CD8-positive, alpha-beta memory T cell (primary cell): ENCODE measurements around the gene PLA2G15. TPM values are rescaled to one million over a fixed set of nuclear protein-coding genes. Genes with fewer than 3 reads are reported as not detected.

Experiments
- CTCF ChIA-PET: fragments of 350-600 bp; sonication (Branson Sonifier 250); formaldehyde crosslinking; loops from one replicate; lab custom pipeline; 2021; ENCODE audit warnings: antibody characterized with exemption; lab: Charles Lee
- POLR2A ChIA-PET: fragments of 350-600 bp; sonication (Branson Sonifier 250); formaldehyde crosslinking; loops from one replicate; lab custom pipeline; 2021; ENCODE audit warnings: antibody characterized with exemption; lab: Charles Lee
- DNase-seq, 5 donors: peaks; one replicate each; pipeline versions ENCODE4 v3.0.0 to v3.0.0-alpha.2; 2020 to 2022; ENCODE audit warnings: mixed read lengths in 1 of 5
- H3K27ac ChIP-seq: one replicate; pipeline ENCODE4 v1.7.0; 2013; ENCODE audit warnings: low read depth, mild to moderate bottlenecking, low read length, moderate library complexity
- H3K27me3 ChIP-seq: 2 replicates; pipeline ENCODE4 v1.7.0; 2013; ENCODE audit warnings: low read length, mild to moderate bottlenecking; ENCODE audit not compliant: insufficient read depth, poor library complexity, severe bottlenecking
- H3K36me3 ChIP-seq: 2 replicates; pipeline ENCODE4 v1.7.0; 2013; ENCODE audit warnings: mild to moderate bottlenecking, low read length, moderate library complexity; ENCODE audit not compliant: insufficient read depth
- H3K4me1 ChIP-seq: 2 replicates; pipeline ENCODE4 v1.7.0; 2013; ENCODE audit warnings: mild to moderate bottlenecking, low read length, moderate library complexity; ENCODE audit not compliant: insufficient read depth
- H3K4me3 ChIP-seq: 2 replicates; pipeline ENCODE4 v1.7.0; 2013; ENCODE audit warnings: mild to moderate bottlenecking, low read length
- H3K9me3 ChIP-seq: 2 replicates; pipeline ENCODE4 v1.7.0; 2013; ENCODE audit warnings: mild to moderate bottlenecking, low read length
- H3K27ac Mint-ChIP-seq, 8 donors: one replicate each; pipeline ENCODE4 v1.8.0; 2020 to 2021; ENCODE audit warnings: mixed read lengths in 8 of 8, mild to moderate bottlenecking in 6 of 8, inconsistent platforms in 3 of 8, moderate library complexity in 3 of 8
- H3K27me3 Mint-ChIP-seq, 2 donors: one replicate each; pipeline ENCODE4 v1.8.0; 2020 to 2021; ENCODE audit warnings: mixed read lengths in 2 of 2, mild to moderate bottlenecking in 1 of 2, moderate library complexity in 1 of 2
- H3K36me3 Mint-ChIP-seq, 3 donors: one replicate each; pipeline ENCODE4 v1.8.0; 2020 to 2021; ENCODE audit warnings: mixed read lengths in 3 of 3, inconsistent platforms in 1 of 3, mild to moderate bottlenecking in 1 of 3
- H3K4me1 Mint-ChIP-seq, 3 donors: one replicate each; pipeline ENCODE4 v1.8.0; 2020 to 2021; ENCODE audit warnings: mixed read lengths in 3 of 3, inconsistent platforms in 1 of 3, mild to moderate bottlenecking in 1 of 3
- H3K4me3 Mint-ChIP-seq, 7 donors: one replicate each; pipeline ENCODE4 v1.8.0; 2020 to 2021; ENCODE audit warnings: mixed read lengths in 7 of 7, mild to moderate bottlenecking in 6 of 7, moderate library complexity in 4 of 7, inconsistent platforms in 2 of 7
- H3K9me3 Mint-ChIP-seq, 5 donors: one replicate each; pipeline ENCODE4 v1.8.0; 2020 to 2022; ENCODE audit warnings: mixed read lengths in 5 of 5, mild to moderate bottlenecking in 3 of 5, moderate library complexity in 2 of 5, inconsistent platforms in 1 of 5
- polyA plus RNA-seq: library from polyadenylated mRNA; unstranded; fragments of 300-500 nt; fragmentation: Illumina TruSeq; gene quantifications from one replicate; pipeline ENCODE4 v1.2.3, GENCODE V29; 2021
- total RNA-seq, 2 experiments: library from RNA; stranded (reverse); gene quantifications; one replicate each; pipeline ENCODE4 v1.2.3, GENCODE V29; 2021

The PLA2G15 gene
- total and polyA plus RNA-seq, 3 experiments from 2014 or later: 9.0 to 11.0 (median 9.4) TPM

- Mint-ChIP-seq H3K27me3 (peaks cover 0 to 4% of the 10 kb centered on the region in 2 donors), H3K4me1 (peaks cover 24 to 43% (median 40%) of the 10 kb centered on the region in 3 donors), H3K36me3 (peaks cover 0 to 54% (median 0%) of the 10 kb centered on the region in 3 donors), H3K27ac (peak overlapping the region in 3 of 8 donors; percentile 41 to 82 (median 74)), H3K4me3 (no peak overlapping the region), H3K9me3 (no peaks in the 10 kb centered on the region)
- H3K9me3 ChIP-seq: no peaks in the 10 kb centered on the region
- H3K36me3 ChIP-seq: peaks cover 4% of the 10 kb centered on the region
- no peaks in the 10 kb centered on the region for H3K27me3 ChIP-seq
- H3K27ac ChIP-seq: no peak overlapping the region
- DNase-seq: no peak
- POLR2A ChIA-PET: interaction anchor here (1.5 kb wide), 1 partner anchor 136 kb away, joined by 7 read pairs; no protein-coding TSS in a partner anchor
- H3K4me1 ChIP-seq: peaks cover 32% of the 10 kb centered on the region
- CTCF ChIA-PET: interaction anchor here (0.7 to 2.9 kb wide), 13 partner anchors 9 to 707 kb away, joined by 3 to 12 read pairs (median 4); partner anchors contain the start of genes PRMT7 and SLC7A6OS
- H3K4me3 ChIP-seq: no peak overlapping the region
Measured at GRCh38 chr16:68228652-68229051, 16.5 kb upstream of the PLA2G15 start.

- Mint-ChIP-seq H3K27ac (peak overlapping the region; percentile 32 to 93 (median 74)), H3K9me3 (peaks cover 0 to under 1% (median 0%) of the 10 kb centered on the region in 5 donors), H3K4me3 (peak overlapping the region in 1 of 7 donors; percentile 27), H3K36me3 (peaks cover 0 to 52% (median 0%) of the 10 kb centered on the region in 3 donors), H3K4me1 (peaks cover 26 to 45% (median 42%) of the 10 kb centered on the region in 3 donors), H3K27me3 (peaks cover 0 to 4% of the 10 kb centered on the region in 2 donors)
- Histone ChIP-seq H3K9me3 (no peaks in the 10 kb centered on the region), H3K4me3 (no peak overlapping the region), H3K27me3 (no peaks in the 10 kb centered on the region), H3K36me3 (peaks cover 4% of the 10 kb centered on the region), H3K4me1 (peaks cover 32% of the 10 kb centered on the region), H3K27ac (no peak overlapping the region)
- ChIA-PET POLR2A (interaction anchor here (0.9 kb wide), 1 partner anchor 169 kb away, joined by 5 read pairs; no protein-coding TSS in a partner anchor), CTCF (interaction anchor here (0.7 to 2.8 kb wide), 10 partner anchors 14 to 346 kb away, joined by 3 to 11 read pairs (median 4); no protein-coding TSS in a partner anchor)
- peak in 4 of 5 donors; percentile 40 to 61 (median 48) for DNase-seq
Measured at GRCh38 chr16:68229431-68230175, 15.6 kb upstream of the PLA2G15 start.

GRCh38 chr16:68230176-68230571, 15.0 kb upstream of the PLA2G15 start:
- CTCF ChIA-PET: interaction anchor here (0.7 to 2.8 kb wide), 10 partner anchors 15 to 346 kb away, joined by 3 to 11 read pairs (median 4); no protein-coding TSS in a partner anchor
- POLR2A ChIA-PET: interaction anchor here (0.9 kb wide), 1 partner anchor 170 kb away, joined by 5 read pairs; no protein-coding TSS in a partner anchor
- peaks cover 0 to 4% of the 10 kb centered on the region in 2 donors for H3K27me3 Mint-ChIP-seq
- H3K4me3 Mint-ChIP-seq: no peak overlapping the region
- Histone ChIP-seq H3K4me1 (peaks cover 32% of the 10 kb centered on the region), H3K4me3 (no peak overlapping the region), H3K27me3 (no peaks in the 10 kb centered on the region), H3K9me3 (no peaks in the 10 kb centered on the region), H3K36me3 (peaks cover 4% of the 10 kb centered on the region), H3K27ac (no peak overlapping the region)
- H3K9me3 Mint-ChIP-seq: peaks cover 0 to 3% (median 0%) of the 10 kb centered on the region in 5 donors
- peaks cover 0 to 51% (median 0%) of the 10 kb centered on the region in 3 donors for H3K36me3 Mint-ChIP-seq
- no peak for DNase-seq
- H3K4me1 Mint-ChIP-seq: peaks cover 27 to 48% (median 42%) of the 10 kb centered on the region in 3 donors
- H3K27ac Mint-ChIP-seq: peak overlapping the region in 2 of 8 donors; percentile 27 to 74

DNA sequence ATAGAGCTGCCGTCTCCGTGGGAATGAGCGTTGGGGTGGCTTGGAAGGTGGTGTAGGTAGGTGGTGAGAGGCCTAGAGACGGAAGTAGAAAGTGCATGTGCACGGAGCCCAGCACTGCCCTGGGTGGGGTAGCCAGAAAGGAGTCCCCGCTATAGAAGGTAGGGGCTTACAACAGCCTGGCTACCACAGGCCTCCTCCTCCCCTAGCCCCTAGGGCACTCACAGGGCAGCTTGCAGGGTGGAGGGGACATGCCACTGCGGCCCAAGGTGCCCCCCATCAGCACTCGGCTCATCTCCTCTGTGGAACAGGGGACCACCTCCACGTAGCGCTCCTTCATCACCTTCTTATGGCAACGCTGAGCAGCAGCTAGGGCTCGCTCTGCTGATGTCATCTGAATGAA, 14.2 kb upstream of the PLA2G15 start:
- Histone ChIP-seq H3K9me3 (no peaks in the 10 kb centered on the region), H3K27me3 (no peaks in the 10 kb centered on the region), H3K4me3 (no peak overlapping the region), H3K27ac (no peak overlapping the region), H3K36me3 (peaks cover 4% of the 10 kb centered on the region), H3K4me1 (peaks cover 28% of the 10 kb centered on the region)
- peaks cover 0 to 4% of the 10 kb centered on the region in 2 donors for H3K27me3 Mint-ChIP-seq
- DNase-seq: no peak
- H3K4me3 Mint-ChIP-seq: peak overlapping the region in 1 of 7 donors; percentile 6
- H3K4me1 Mint-ChIP-seq: peaks cover 19 to 42% (median 34%) of the 10 kb centered on the region in 3 donors
- CTCF ChIA-PET: interaction anchor here (1.4 to 2.0 kb wide), 4 partner anchors 16 to 347 kb away, joined by 4 to 8 read pairs (median 6); no protein-coding TSS in a partner anchor
- peaks cover 0 to 43% (median 0%) of the 10 kb centered on the region in 3 donors for H3K36me3 Mint-ChIP-seq
- POLR2A ChIA-PET: no interaction called here
- peaks cover 0 to 3% (median 0%) of the 10 kb centered on the region in 5 donors for H3K9me3 Mint-ChIP-seq
- H3K27ac Mint-ChIP-seq: peak overlapping the region in 2 of 8 donors; percentile 5 to 25

GRCh38 chr16:68231384-68232136, 13.6 kb upstream of the PLA2G15 start:
- no peak overlapping the region for H3K27ac ChIP-seq
- no peak overlapping the region for H3K4me3 ChIP-seq
- no peaks in the 10 kb centered on the region for H3K27me3 ChIP-seq
- H3K36me3 ChIP-seq: peaks cover 4% of the 10 kb centered on the region
- H3K9me3 ChIP-seq: no peaks in the 10 kb centered on the region
- no peak for DNase-seq
- ChIA-PET CTCF (interaction anchor here (1.5 kb wide), 1 partner anchor 147 kb away, joined by 6 read pairs; no protein-coding TSS in a partner anchor), POLR2A (no interaction called here)
- Mint-ChIP-seq H3K27me3 (peaks cover 0 to 6% of the 10 kb centered on the region in 2 donors), H3K4me3 (no peak overlapping the region), H3K9me3 (peaks cover 0 to 3% (median 0%) of the 10 kb centered on the region in 5 donors), H3K4me1 (peaks cover 23 to 40% (median 35%) of the 10 kb centered on the region in 3 donors), H3K36me3 (peaks cover 0 to 37% (median 0%) of the 10 kb centered on the region in 3 donors), H3K27ac (peak overlapping the region in 3 of 8 donors; percentile 25 to 46 (median 41))
- peaks cover 25% of the 10 kb centered on the region for H3K4me1 ChIP-seq

- Histone ChIP-seq H3K4me1 (peaks cover 23% of the 10 kb centered on the region), H3K36me3 (peaks cover 4% of the 10 kb centered on the region), H3K27me3 (no peaks in the 10 kb centered on the region), H3K4me3 (no peak overlapping the region), H3K9me3 (no peaks in the 10 kb centered on the region), H3K27ac (no peak overlapping the region)
- ChIA-PET CTCF (interaction anchor here (1.2 to 1.4 kb wide), 2 partner anchors 164 to 233 kb away, joined by 3 read pairs; partner anchors contain the start of gene DPEP2), POLR2A (no interaction called here)
- peaks cover 0 to 8% of the 10 kb centered on the region in 2 donors for H3K27me3 Mint-ChIP-seq
- H3K9me3 Mint-ChIP-seq: peaks cover 0 to 3% (median 0%) of the 10 kb centered on the region in 5 donors
- peak overlapping the region in 1 of 7 donors; percentile 53 for H3K4me3 Mint-ChIP-seq
- peaks cover 26 to 39% (median 33%) of the 10 kb centered on the region in 3 donors for H3K4me1 Mint-ChIP-seq
- H3K27ac Mint-ChIP-seq: peak overlapping the region in 2 of 8 donors; percentile 39 to 50
- H3K36me3 Mint-ChIP-seq: peaks cover 0 to 30% (median 0%) of the 10 kb centered on the region in 3 donors
- no peak for DNase-seq
Measured at GRCh38 chr16:68232335-68232734, 12.8 kb upstream of the PLA2G15 start.
